ENCODE results near the gene ALDOB.

The ALDOB gene

DNA sequence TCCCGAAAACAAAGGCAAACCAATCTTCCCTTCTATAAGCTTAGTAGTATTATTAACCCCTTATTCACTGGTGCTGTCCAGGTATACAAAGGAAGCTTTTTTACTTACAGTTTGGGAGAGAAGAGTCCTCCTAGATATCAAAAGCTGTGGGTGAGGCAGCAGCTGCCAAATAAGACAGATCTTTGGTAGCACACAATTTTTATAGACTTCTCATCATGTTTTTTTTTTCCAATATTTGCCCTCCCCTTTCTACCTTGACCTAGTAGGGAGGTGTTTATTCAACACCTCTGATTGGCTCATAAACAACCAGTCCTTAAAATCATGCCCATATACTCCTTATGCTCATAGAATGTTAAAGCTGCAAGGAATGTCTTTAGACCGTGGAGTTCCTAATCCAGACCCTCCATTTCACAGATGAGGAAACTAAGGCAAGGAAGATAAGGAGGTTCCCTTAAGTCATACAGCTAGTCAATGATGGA lies at the start of gene ALDOB:
ALDOB (minus strand) TSS at position 174 of the 479 bp plus-strand sequence. CDS start 4,887 bp downstream, outside the sequence.
- DNase-seq, result no peak

DNA sequence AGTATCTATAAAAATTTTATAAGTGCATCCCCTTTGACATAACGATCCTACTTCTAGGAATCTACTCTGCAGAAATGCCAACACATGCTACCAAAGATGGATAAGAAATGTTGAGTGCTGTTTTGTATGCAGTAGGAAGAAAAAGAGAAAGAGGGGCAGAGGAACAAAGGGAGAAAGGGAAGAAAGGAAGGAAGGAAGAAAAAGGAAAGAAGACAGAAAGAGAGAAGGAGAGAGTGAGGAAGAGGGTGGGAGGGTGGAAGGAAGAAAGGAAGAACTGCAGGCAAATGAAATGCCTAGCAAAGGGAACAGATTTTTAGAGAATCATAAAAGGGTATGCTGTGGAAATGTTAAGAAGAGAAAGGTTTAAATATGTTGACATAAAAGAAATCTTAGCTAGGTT lies 48.5 kb upstream of the ALDOB start:
- no peak for DNase-seq

DNA sequence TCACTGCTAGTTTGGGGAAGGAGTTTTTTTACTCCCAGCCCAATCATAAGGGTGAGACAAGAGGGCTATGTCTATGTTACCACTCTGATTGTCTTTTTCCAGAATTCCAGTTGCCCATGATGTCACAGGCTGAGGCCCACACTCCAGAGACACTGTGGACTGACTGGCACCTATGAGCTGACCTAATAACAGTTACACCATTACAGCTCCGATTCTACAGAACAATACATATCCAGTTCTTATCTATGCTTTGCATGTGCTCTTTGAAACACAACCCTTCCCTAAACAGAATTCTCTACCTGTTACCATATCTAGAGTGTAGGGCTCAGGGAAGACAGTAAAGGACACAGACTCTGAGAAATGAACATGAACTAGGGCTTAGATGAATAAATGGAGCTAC lies 45.7 kb upstream of the ALDOB start:
- no peak for DNase-seq

DNA sequence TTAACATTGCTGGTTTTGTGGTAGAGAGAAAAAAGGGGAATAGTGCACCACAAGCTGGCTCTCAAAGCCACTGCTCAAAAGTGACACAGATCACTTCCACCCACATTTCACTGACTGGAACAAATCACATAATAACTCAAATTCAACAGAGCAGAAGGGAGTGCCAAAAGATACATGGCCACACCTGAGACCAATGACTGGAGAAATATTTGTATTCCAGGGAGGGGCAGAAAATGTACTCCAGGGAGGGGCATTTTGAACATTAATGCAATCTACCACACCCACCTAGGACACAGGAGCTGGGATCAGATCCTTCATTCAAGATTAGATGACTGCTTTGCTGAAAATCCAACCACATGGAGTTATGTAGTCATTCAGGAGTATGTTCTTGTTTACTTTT lies 44.8 kb upstream of the ALDOB start:
- DNase-seq, result peak; percentile 56

DNA sequence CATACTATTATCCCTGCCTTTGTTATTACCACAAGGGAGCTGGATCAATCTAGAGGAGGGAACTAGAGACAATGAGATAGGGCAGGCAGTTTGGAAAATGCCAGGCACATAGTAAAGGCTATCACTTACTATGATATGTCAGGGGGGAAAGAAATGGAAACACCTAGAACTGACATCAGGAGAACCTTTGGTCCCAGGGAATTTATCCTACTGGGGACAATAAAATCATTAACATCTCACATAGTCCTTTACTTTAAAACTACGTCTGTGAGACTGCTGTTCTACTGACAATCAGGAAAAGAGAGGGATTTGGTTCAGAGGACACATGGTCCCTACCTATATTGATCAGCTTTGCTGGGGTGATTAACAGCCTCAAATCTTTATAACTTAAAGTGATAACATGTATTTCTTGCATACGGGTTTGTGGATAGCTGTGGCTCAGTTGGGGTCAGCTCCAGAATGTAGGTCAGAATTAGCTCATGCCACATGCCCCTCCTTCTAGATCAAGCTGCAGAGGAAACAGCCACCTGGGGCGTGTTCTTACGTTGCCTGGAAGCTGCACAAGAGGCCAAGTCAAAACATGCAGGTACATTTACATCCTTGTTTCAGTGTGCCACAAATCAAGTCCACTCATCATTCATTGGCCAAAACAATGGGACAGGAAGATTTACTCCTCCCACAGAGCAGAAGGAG lies 43.9 kb upstream of the ALDOB start:
- peak; percentile 91 for DNase-seq

DNA sequence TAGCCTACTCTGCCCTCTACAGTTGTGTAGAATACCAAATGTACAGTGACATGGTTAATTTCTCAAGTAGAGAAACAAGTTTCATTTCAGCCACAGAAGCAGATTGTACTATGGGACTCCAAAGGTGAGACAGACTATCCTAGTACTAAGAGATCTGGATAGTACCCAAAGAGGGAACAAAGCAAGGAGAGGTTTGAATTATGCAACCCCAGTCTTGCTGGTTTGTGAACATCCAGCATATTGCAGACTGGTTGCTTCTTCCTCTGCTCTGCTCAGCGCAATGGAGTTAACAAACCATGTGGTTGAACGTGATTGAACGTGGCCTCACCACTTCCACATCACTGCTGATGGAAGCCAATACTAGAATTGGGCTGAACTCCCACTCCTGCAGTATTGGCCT lies 43.3 kb upstream of the ALDOB start:
- DNase-seq, result no peak

DNA sequence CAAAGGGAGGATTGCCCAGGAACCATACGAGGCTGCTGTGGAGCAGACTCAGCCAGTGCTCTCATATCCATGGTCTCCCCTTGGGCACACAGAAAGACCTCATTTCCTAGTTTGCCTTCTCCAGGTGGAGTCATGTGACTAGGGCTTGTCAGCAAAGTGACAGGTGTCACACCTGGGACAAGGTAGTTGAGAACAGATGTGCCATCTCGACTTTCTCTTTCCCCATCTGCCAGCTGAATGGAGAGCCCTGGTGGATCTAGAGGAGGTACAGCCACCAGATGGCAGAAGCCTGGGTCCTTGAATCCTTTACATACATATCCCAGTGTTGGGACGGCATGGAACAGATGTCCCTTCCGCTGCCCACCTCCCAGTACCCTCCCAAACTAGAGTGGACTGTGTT lies 42.9 kb upstream of the ALDOB start:
- peak; percentile 95 for DNase-seq

DNA sequence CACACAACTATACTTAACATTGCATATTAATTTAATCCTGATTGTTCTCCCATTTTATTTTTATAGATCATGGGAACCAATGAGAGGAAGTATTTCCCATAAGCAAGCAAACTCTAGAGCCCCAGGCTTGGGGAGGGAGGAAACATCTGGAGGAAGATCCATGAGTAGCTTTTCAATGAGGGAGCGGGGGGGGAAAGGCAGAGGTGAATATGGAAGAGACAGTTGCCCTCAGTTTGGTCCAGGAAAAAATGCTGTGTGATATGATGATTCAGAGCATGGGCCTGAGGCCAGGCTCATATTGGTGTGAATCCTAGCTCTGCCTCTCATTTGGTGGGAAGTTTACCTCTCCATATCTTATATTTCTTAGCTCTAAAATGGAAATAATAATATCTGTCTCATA lies 42.2 kb upstream of the ALDOB start:
- DNase-seq, result no peak

DNA sequence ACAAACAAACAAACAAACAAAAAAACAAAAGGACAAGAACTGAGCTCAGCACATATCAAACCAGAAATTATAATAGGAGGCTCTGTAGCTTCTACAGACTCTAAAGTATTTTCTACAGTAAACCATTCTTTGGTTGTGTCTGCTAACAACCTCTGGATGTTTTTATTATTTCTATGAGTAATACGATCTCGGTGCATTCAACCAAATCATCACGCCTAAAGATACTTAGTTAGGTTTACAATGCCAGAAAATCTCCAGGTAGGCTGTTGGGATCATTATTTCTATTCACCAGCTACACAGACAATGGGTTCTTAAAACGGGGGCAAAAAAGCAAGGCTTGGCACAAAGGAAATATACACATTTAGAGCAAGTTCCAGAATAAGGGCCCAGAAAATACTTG lies 41.6 kb upstream of the ALDOB start:
- no peak for DNase-seq

DNA sequence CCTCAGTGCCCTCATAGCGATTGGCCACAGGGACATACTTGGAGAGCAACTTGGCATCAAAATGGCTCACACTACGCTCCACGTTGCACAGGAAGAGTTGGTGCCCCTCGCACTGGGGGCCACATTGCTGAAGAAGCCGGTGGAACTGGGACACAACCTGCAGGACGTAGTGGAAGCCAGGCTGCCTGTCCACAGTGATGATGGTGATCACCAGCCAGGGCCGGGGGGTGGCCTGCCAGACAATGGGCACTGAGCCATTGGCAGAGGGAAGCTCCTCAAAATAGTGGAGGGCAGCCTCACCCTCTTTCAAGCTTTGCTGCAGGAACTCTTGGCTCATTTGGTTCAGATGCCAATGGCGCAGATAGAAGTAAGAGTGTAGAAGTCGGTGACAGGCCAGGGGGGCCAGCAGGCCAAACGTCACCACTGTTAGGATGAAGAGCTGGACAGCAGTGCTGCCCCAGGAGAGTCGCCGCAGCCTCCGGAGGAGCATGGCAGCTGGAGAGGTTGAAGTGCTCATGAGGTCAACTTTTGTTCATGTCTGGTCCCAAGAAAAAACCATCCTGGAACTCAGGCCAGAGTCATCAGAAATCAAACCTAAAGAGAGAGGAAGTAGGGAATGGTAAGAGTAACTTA lies 41.1 kb upstream of the ALDOB start:
- no peak for DNase-seq

DNA sequence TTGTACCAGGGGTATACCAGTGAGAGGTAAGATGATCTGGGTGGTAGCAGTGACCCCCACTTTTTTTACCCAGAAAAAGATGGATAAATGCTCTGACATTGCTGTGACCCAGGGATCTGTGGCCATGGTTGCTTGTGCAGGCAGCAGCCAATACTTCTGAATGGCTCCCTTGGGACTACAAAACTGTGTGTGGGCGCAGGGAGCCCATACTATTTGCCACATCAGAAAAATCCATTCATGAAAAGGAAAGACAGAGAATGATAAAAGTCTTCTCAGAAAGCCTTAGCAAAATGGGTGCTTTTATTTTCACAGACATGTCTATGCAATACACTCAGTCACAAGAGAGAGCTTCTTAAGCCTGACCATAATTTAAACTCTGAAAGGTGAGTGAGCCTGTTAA lies 37.3 kb upstream of the ALDOB start:
- DNase-seq, result no peak

DNA sequence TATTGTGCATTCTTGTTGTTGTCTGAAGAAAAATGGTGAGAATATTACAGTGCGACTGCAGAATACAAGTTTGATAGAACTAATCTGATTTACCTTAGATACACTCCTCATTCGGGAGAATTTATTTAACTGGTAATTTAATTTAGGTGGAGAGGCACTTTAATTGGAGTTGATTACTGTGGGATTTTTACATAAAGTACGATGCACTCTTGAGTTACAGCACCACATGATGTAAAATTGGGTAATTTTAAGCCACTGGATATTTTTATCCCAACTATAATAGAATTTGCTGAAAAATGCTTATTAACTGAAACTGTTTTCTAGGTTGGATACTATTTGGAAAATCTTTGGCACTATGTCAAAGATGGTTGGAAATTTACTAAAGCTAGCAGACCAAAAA lies 35.4 kb upstream of the ALDOB start:
- no peak for DNase-seq

DNA sequence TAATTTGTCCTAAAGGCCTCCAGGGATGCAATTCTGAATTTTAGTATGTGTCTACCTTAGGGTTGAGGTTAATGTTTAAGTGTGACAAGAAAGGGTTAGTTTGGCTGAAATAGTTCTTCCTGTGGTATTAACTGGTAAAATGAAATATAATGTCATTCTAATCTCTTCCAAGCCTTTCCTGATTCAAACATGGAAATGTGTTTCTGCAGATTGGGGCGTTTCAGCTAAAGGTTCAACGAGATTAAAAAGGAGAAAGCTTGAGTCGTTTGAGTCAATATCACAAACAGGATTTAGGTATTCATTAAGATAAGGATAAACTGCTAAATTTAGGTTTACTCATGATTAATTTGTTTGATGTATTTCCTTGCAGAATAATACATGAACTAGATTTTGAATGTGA lies 34.4 kb upstream of the ALDOB start:
- no peak for DNase-seq

DNA sequence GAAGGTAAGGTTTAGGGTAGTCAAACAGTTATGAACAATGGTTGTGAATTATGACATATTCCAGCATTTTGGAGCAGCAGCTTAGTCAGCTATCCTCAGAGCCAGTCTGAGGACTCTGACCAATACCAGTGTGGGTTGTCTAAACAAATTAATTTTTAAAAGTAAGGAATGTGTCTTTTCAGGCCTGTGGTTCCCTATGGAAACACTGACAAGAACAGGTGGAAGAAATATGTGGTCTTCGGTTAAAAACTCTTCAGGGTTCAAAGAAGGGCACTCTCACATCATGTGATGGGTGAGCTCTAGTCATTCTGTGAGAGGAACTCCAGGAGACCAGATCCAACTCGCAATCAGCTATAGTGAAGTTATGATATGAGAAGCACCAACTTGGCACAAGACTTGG lies 33.5 kb upstream of the ALDOB start:
- DNase-seq, result no peak

DNA sequence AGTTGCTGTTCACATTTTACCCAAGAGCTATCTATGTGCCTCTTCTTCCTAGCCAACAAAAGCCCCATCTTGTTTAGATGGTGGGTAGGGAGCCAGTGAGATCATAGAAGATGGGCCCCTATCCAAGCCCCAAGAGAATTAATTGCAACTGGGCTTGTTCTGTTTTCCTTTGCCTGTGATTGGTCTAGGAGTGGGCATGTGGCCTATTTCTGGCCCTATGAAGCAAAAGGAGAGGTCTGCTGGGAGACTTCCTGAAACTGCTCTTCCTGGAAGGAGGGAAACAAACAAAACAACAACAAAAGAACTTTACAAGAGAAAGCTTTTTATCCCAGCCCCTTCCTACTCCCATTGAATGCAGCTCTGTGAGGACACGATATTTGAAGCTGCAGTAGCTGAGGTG lies 32.5 kb upstream of the ALDOB start:
- no peak for DNase-seq

DNA sequence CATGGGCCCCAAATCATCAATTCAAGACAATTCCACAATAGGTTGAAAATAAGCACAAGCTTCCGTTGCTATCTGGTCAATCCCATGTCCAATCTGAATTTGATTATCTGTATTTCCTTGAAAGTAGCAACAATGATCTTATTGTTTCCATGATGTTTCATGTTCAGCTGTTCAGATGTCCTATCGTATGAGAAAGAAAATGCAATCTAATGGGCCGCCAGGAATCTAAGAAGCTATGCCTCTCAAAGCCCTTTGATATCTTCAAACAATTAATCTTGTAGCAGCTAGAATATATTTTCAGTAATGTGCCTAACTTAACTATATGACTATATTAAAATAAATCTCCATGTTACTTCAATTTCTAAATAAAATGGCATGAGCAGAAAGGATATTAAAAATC lies 32.1 kb upstream of the ALDOB start:
- DNase-seq, result no peak

DNA sequence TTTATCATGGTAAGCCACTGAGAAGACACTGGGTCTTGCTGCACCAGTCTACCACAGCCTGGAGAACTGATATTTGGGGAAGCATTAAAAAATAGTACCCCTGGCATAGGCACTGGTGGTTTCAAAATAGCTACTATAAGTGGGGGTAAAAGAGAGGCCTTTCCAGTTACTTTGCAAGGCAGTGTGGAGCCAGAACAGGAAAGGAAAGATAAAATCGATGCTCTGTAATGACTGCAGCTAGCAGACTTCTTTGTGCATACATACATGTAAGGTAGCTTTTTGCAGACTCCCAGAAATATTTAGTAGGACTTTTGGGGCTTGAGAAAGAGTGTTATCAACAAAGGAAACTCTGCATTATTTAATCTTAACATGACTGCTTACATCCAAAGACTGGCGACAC lies 31.3 kb upstream of the ALDOB start:
- no peak for DNase-seq

DNA sequence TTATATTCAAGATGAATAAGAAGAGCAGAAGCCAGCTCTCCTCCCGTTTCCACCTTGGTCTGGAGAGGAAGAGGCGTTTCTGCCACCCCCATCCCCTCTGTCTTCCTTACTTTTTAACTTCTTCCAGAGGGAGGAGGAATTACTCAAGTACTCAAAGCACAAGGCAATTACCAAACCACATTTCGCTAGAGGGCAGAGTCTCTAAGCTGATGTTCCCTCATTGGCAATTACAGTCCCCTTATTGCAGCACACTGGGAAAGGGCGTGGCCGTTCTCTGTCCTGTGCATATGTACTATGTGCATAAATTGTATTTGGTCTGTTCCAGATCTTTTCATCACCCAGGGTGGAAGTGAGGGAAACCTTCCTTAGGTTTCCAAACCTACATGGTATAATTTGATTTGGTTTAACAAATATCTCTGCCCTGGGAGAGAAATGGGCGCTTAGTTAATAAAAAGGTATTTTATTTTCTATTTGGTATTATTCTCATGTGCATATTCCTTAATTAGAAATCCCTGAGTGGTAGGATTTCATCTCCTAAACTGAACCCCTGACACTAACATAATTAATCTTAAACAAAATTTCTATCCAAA lies 29.8 kb upstream of the ALDOB start:
- no peak for DNase-seq

DNA sequence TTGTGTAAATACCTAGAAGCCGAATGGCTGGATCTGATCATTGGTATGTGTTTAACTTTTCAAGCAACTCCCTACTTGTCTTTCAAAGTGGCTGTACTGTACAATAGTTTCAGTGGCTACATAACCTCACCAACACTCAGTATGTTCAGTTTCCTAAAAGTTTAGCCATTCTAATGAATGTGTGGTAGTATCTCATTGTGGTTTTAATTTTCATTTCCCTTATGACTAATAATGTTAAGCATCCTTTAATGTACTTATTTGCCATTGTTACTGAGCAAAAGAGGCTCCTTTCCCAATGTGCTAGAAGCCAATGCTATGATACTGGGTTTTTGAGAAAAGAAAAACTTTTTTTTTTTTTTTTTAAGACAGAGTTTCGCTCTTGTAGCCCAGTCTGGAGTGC lies 27.8 kb upstream of the ALDOB start:
- DNase-seq, result no peak

DNA sequence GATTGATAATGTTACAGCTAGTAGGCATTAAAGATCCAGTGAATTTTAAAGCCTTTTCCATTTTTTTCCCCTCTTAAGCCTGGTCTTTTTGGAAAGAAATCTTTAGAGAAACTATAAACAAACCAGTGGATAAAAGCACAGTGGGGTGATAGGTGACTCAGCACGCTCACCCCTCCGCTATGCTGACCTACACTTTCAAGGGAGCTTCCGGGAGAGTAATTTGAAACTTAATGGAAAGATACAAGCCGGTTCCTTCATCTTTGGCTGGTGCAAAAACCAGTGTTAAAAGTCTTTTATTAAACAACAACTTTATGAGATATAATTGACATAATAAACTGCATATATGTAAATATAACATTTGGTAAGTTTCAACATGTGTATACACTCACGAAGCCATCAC lies 27.0 kb upstream of the ALDOB start:
- DNase-seq, result no peak

DNA sequence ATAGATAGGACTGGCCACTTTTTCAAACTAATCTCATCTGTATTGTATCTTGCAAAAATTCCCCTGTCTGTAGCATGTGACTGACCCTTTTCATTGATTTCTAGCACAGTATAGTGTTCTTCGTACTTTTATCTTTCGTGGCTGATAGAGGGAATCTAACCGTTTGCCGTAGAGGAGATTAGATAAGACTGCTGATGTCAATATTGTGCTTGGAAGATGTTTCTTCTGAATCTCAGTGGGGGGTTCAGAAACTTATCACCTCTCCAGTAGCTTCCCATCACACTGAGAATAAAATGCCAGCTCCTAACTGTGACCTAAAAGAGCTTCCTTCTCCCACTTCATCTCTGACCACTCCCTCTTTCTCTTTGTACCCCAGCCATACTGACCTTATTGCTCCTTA lies 25.4 kb upstream of the ALDOB start:
- DNase-seq, result no peak

DNA sequence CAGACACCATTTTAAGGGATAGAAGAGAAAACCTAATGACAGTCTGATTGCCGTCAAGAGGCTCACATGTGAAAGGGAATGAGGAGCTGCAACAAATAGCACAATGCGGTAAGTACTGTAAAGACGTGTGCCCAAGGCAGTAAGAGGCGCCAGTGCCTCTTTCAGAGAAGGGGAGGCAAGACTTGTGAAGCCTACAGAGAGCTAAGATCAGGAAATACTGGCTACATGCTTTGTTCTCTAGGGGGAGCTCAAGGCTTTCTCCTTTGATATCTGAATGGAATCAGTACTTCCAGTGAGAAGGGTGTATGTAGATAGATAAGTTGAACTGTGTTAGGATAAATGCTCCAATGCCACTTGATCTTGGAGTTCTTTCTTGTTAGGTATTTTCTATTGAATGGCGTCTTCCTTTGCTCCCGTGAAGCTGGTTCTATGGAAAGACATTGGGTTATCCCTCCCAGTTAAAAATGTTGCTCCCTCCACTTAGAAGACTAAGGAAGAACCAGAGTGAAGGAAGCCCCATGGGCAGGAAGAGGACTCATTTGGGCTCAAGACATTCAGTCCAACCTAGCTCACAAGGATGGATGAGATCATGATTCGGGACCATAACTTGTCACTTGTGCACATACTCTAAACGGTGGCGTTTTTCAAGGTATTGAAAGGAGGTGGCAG lies 23.5 kb upstream of the ALDOB start:
- peak; percentile 55 for DNase-seq

DNA sequence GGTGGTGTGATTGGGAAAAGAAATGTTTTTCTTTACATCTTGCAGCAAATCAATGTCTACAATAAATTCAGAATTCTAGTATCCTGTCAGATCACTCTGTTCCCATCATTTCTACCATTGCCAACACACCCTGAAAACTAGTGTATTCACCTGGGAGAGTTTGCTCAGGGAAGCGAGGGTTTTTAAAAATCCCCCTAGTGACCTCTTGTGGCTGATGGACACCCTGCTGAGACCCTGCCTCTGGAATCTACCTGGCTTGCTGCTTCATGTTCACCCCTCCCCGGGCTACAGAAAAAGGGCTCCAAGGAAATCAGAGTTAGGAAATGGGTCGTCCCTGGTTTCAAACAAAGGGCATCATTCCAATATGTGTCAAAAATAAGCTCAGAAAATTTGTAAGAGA lies 21.4 kb upstream of the ALDOB start:
- no peak for DNase-seq

DNA sequence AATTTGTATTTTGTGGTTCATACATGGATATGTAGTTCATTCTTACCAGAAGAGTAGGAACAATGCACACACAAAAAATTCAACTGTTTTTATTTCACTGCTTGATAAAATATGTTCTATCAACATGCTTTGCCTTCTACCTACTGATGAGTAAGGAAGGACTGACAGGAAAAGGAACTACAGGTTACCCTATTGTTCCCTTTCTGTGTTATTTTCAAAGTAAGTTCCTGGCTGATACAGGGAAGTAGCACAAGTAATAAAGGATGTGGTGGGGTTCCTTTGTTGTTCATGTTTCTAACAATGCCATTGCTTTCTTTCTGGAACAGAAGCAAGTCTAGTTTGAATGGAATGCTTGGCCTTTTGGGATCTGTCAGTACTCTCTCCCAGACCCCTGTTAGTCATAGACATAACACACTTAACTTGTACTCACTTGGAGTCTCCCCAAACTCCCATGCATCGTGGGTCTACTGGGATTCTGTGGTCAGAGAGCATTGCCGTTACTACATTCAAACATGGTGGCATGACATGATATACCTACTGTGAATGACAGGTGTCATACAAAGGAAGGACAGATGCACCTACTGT lies 20.2 kb upstream of the ALDOB start:
- DNase-seq, result no peak

Measured in NCI-H2171 (cell line).